GM18526 (cell line): ENCODE results near the gene EME2.

ENCODE experiments used
- POLR2A ChIP-seq: IDR thresholded peaks from 3 replicates; pipeline ENCODE4 v1.6.1; 2011; ENCODE audit not compliant: insufficient read length; ENCODE audit errors: extremely low read depth

EME2 gene

DNA sequence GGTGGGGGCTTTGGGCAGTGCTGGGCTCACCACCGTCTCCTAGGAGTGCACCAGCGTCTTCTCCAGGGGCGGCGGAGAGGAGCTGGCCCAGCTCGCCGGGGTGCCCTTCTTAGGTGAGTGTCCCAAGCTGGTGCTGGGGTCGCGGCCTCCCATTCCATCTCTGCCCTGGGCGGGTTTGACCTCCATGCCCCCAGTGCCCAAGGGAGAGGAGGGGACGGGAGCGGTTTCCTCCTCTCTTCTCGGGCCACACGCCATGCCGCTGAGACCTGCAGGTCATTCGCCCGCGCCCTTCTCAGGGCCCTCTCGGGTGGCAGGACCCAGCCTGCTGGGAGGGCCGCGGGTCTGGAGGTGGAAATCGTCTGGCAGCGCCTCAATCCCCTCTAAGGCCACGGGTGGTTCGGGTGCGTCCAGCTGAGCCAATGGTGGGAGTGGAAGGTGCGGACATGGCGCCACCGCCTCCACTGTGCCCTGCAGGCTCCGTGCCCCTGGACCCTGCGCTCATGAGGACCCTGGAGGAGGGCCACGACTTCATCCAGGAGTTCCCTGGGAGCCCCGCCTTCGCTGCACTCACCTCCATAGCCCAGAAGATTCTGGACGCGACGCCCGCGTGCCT, 15.6 kb downstream of the EME2 start:
- TF ChIP-seq POLR2A, result no peak

DNA sequence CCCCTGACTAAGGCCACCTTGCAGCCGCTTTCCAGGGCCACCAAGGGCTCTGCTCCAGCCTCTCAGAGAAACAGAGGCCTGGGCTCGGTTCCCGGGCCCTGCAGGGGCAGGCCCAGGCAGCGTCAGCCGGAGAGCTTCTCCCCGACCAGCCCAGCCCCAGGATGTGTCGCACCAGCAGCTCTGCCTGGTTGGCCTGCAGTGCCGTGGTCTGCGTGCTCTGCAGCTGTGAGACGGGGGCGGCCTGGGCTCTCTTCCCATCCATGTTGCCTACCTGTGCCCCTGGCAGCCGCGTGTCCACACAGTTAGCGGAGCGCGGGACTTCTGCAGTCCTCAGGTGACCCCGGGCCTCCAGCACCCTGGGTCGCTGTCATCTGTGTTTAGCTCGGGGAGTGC, 16.1 kb downstream of the EME2 start:
- no peak for TF ChIP-seq POLR2A

- TF ChIP-seq POLR2A, result no peak
Measured at GRCh38 chr16:1789643-1790045, 17.0 kb downstream of the EME2 start.

GRCh38 chr16:1790261-1790610, 17.6 kb downstream of the EME2 start:
- TF ChIP-seq POLR2A, result no peak

DNA sequence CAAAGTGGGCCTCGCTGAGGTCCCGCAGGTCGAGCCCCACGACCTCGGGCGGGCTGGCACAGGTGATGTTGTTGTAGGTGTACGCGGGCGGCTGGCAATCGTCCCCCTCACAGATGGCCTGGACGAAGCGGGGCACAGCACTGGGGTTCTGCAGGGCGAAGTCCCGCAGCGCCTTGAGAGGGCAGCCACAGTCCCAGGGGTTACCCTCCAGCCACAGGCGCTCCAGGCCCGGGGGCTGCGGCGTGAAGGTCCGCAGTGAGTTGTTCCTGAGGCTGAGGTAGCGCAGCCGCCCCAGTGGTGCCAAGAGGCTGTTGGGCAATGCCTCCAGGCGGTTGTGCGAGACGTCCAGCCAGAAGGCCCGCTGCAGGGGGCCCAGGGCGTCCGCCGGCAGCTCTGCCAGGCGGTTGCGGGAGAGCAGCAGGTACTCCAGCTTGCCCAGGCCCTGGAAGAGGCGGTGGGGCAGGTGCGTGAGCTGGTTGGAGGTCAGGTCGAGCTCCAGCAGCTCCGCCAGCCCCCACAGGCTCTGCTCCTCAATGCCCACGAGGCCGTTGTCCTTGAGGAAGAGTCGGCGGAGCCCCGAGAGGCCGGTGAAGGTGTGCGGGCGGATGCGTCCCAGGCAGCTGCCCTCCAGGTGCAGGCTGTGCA, 18.1 kb downstream of the EME2 start:
- no peak for TF ChIP-seq POLR2A

DNA sequence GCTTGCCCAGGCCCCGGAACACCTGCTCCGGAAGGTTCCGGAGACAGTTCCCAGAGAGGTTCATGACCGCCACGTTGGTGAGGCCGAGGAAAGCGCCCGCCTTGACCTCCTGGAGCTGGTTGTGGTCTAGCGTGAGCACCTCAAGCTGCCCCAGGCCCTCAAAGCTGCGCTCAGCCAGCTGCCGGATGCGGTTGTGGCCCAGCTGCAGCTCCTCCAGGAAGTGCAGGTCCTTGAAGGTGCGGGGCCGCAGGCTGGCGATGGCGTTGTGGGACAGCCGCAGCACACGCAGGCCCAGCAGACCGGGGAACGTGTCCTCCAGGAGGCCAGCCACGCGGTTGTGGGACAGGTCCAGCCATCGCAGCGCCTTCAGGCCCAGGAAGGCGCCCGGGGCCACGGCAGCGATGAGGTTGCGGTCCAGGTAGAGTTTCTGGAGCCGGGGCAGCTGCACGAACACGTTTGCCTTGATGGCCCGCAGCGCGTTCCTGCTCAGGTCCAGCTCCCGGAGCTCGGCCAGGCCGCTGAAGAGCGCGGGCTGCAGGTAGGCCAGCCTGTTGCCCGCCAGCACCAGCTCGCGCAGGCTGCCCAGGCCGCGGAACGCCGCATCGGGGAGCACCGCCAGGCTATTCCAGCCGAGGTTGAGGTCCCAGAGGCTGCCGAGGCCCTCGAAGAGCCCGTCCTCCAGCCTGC, 18.8 kb downstream of the EME2 start:
- TF ChIP-seq POLR2A, result no peak

GRCh38 chr16:1791943-1792812, 19.6 kb downstream of the EME2 start:
- no peak for TF ChIP-seq POLR2A

GRCh38 chr16:1792836-1793577, 20.4 kb downstream of the EME2 start:
- no peak for TF ChIP-seq POLR2A

GRCh38 chr16:1793578-1794220, 21.1 kb downstream of the EME2 start, which contains the start of gene IGFALS:
IGFALS (minus strand) TSS chr16:1793705; CDS start chr16:1793652, 53 bp downstream.
- TF ChIP-seq POLR2A, result no peak

- TF ChIP-seq POLR2A, result no peak
Measured at GRCh38 chr16:1794221-1794871, 21.7 kb downstream of the EME2 start.

- no peak for TF ChIP-seq POLR2A
Measured at GRCh38 chr16:1794908-1795666, 22.5 kb downstream of the EME2 start.

DNA sequence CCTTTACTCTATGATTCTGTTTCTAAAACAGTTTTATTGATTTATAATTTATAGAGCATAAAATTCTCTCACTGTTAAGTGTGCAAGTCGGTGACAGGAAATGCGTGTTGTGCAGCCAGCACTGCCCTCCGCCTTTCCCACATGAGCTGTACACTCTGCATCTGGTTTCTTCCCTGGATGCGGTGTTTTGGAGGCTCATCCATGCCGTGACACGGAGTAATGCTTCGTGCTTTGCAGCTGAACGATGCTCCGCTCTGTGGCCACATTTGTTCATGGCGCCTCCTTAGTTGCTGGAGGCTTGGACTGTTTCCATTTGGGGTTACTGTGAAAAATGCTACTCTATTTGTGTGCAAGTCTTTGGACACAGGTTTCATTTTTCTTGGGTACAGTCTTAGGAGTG, 28.1 kb downstream of the EME2 start:
- TF ChIP-seq POLR2A, result no peak

- no peak for TF ChIP-seq POLR2A
Measured at GRCh38 chr16:1807626-1808025, 35.0 kb downstream of the EME2 start.
